ENCODE data around the gene LSAMP.
A peak's percentile ranks its signal among the peaks of the same experiment; 100 is the strongest.

Gene LSAMP

GRCh38 chr3:116285781-116286421 lies 159.4 kb downstream of the LSAMP start:
- no peak for DNase-seq

- DNase-seq, result no peak
These were observed 163.8 kb downstream of the LSAMP start for GRCh38 chr3:116281313-116282143.

GRCh38 chr3:116280130-116280740 lies 165.1 kb downstream of the LSAMP start:
- DNase-seq, result peak in 10 of 14 donors; percentile 7 to 74 (median 30)

GRCh38 chr3:116276675-116277074 lies 168.6 kb downstream of the LSAMP start:
- DNase-seq, result no peak

GRCh38 chr3:116270056-116270455 lies 175.2 kb downstream of the LSAMP start:
- no peak for DNase-seq

GRCh38 chr3:116267116-116267515 lies 178.2 kb downstream of the LSAMP start:
- no peak for DNase-seq

- no peak for DNase-seq
These were observed 179.2 kb downstream of the LSAMP start for GRCh38 chr3:116265976-116266584.

GRCh38 chr3:116265320-116265695 lies 180.0 kb downstream of the LSAMP start:
- DNase-seq, result no peak

- DNase-seq, result no peak
These were observed 180.6 kb downstream of the LSAMP start for GRCh38 chr3:116264546-116265319.

GRCh38 chr3:116263842-116264545 lies 181.3 kb downstream of the LSAMP start:
- no peak for DNase-seq

GRCh38 chr3:116260491-116260890 lies 184.8 kb downstream of the LSAMP start:
- DNase-seq, result no peak

GRCh38 chr3:116259984-116260383 lies 185.3 kb downstream of the LSAMP start:
- no peak for DNase-seq

GRCh38 chr3:116256843-116257485 lies 188.3 kb downstream of the LSAMP start:
- no peak for DNase-seq

- DNase-seq, result no peak
These were observed 190.7 kb downstream of the LSAMP start for GRCh38 chr3:116254541-116254940.

GRCh38 chr3:116253511-116253910 lies 191.8 kb downstream of the LSAMP start:
- DNase-seq, result no peak

GRCh38 chr3:116247605-116248004 lies 197.7 kb downstream of the LSAMP start:
- peak in 1 of 14 donors; percentile 31 for DNase-seq

- DNase-seq, result peak in 2 of 14 donors; percentile 43 to 96
These were observed 198.8 kb downstream of the LSAMP start for GRCh38 chr3:116246406-116246980.

- DNase-seq, result no peak
These were observed 202.5 kb downstream of the LSAMP start for GRCh38 chr3:116242825-116243224.

- no peak for DNase-seq
These were observed 203.6 kb downstream of the LSAMP start for GRCh38 chr3:116241677-116242076.

- DNase-seq, result no peak
These were observed 205.0 kb downstream of the LSAMP start for GRCh38 chr3:116240261-116240660.
